Measurements from ENCODE around the gene ELAVL1. TPM values are rescaled to one million over a fixed set of nuclear protein-coding genes. Genes with fewer than 3 reads are reported as not detected.

Gene ELAVL1
- total RNA-seq, 1 donor from 2014 or later = 124 TPM

- Mint-ChIP-seq H3K4me3 (no peak overlapping the region), H3K27ac (no peak overlapping the region), H3K27me3 (no peaks in the 10 kb centered on the region)
Measured at GRCh38 chr19:7994928-7995809, 10.3 kb downstream of the ELAVL1 start.

GRCh38 chr19:7994114-7994513 lies 11.3 kb downstream of the ELAVL1 start:
- no peak overlapping the region for H3K27ac Mint-ChIP-seq
- peaks cover 29% of the 10 kb centered on the region for H3K4me1 Mint-ChIP-seq (ENCODE audit: unreplicated experiment)
- no peak for TF ChIP-seq CTCF (conservative IDR thresholded peaks at IDR 0.05)
- H3K9me3 Mint-ChIP-seq = no peaks in the 10 kb centered on the region
- no peaks in the 10 kb centered on the region for H3K27me3 Mint-ChIP-seq
- peaks cover 16% of the 10 kb centered on the region for H3K36me3 Mint-ChIP-seq
- no peak for DNase-seq (ENCODE audit: extremely low spot score, unreplicated experiment)
- no peak overlapping the region for H3K4me3 Mint-ChIP-seq

More at GRCh38 chr19:7994928-7995809, 10.3 kb downstream of the ELAVL1 start:
- Mint-ChIP-seq H3K4me1 (ENCODE audit: unreplicated experiment) (peaks cover 34% of the 10 kb centered on the region), H3K36me3 (peaks cover 16% of the 10 kb centered on the region), H3K9me3 (no peaks in the 10 kb centered on the region)
- no peak for DNase-seq (ENCODE audit: extremely low spot score, unreplicated experiment)
- no peak for TF ChIP-seq CTCF (conservative IDR thresholded peaks at IDR 0.05)

- Mint-ChIP-seq H3K4me1 (ENCODE audit: unreplicated experiment) (peaks cover 29% of the 10 kb centered on the region), H3K9me3 (no peaks in the 10 kb centered on the region)
Measured at GRCh38 chr19:7993560-7993959, 11.9 kb downstream of the ELAVL1 start.

GRCh38 chr19:7992575-7992974 lies 12.9 kb downstream of the ELAVL1 start:
- H3K4me1 Mint-ChIP-seq (ENCODE audit: unreplicated experiment) = peaks cover 29% of the 10 kb centered on the region
- no peaks in the 10 kb centered on the region for H3K27me3 Mint-ChIP-seq
- no peak for TF ChIP-seq CTCF (conservative IDR thresholded peaks at IDR 0.05)
- DNase-seq (ENCODE audit: extremely low spot score, unreplicated experiment) = no peak
- no peaks in the 10 kb centered on the region for H3K9me3 Mint-ChIP-seq
- no peak overlapping the region for H3K4me3 Mint-ChIP-seq
- peaks cover 27% of the 10 kb centered on the region for H3K36me3 Mint-ChIP-seq
- H3K27ac Mint-ChIP-seq = no peak overlapping the region

More at GRCh38 chr19:7993560-7993959, 11.9 kb downstream of the ELAVL1 start:
- no peak for DNase-seq (ENCODE audit: extremely low spot score, unreplicated experiment)
- Mint-ChIP-seq H3K36me3 (peaks cover 17% of the 10 kb centered on the region), H3K27ac (peak overlapping the region; percentile 50), H3K27me3 (no peaks in the 10 kb centered on the region), H3K4me3 (no peak overlapping the region)
- TF ChIP-seq CTCF (conservative IDR thresholded peaks at IDR 0.05) = no peak

- peaks cover 20% of the 10 kb centered on the region for H3K36me3 Mint-ChIP-seq
- H3K27me3 Mint-ChIP-seq = no peaks in the 10 kb centered on the region
- no peak overlapping the region for H3K4me3 Mint-ChIP-seq
- H3K9me3 Mint-ChIP-seq = no peaks in the 10 kb centered on the region
- no peak for TF ChIP-seq CTCF (conservative IDR thresholded peaks at IDR 0.05)
- peaks cover 21% of the 10 kb centered on the region for H3K4me1 Mint-ChIP-seq (ENCODE audit: unreplicated experiment)
- no peak for DNase-seq (ENCODE audit: extremely low spot score, unreplicated experiment)
- peak overlapping the region; percentile 46 for H3K27ac Mint-ChIP-seq
Measured at GRCh38 chr19:7989071-7989575, 16.3 kb downstream of the ELAVL1 start.
